Hepatocyte (in vitro differentiated cells): Measurements from ENCODE around the gene PDCL2. TPM values are rescaled to one million over a fixed set of nuclear protein-coding genes. Genes with fewer than 3 reads are reported as not detected.
"Not testable (repeated sequence)": the region's sequence is repeated elsewhere in the genome, so short reads cannot be mapped to it uniquely, and the experiment has no call there.

Experiments
- DNase-seq: peaks from one replicate; pipeline ENCODE4 v3.0.0-alpha.2; 2016; ENCODE audit warnings: low spot score
- H2AFZ ChIP-seq: fragments of 200-600 bp; sonication (generic); 2 replicates; pipeline ENCODE4 v1.6.0; 2016; ENCODE audit warnings: antibody characterized with exemption, mild to moderate bottlenecking
- H3K27ac ChIP-seq: fragments of 200-600 bp; sonication (generic); 2 replicates; pipeline ENCODE4 v1.5.1; 2016; ENCODE audit warnings: mild to moderate bottlenecking
- H3K27me3 ChIP-seq: fragments of 200-600 bp; sonication (generic); 2 replicates; pipeline ENCODE4 v1.6.1; 2016
- H3K36me3 ChIP-seq: fragments of 200-600 bp; sonication (generic); replicated peaks from 2 replicates; pipeline ENCODE4 v1.5.1; 2016; ENCODE audit warnings: low read depth; ENCODE audit not compliant: insufficient read depth
- H3K4me1 ChIP-seq: fragments of 200-600 bp; sonication (generic); 2 replicates; pipeline ENCODE4 v1.5.1; 2016; ENCODE audit warnings: mild to moderate bottlenecking, moderate library complexity; ENCODE audit not compliant: insufficient read depth
- H3K4me2 ChIP-seq: fragments of 200-600 bp; sonication (generic); 2 replicates; pipeline ENCODE4 v1.6.0; 2016
- H3K4me3 ChIP-seq: fragments of 200-600 bp; sonication (generic); 2 replicates; pipeline ENCODE4 v1.5.1; 2016; ENCODE audit warnings: mild to moderate bottlenecking
- H3K79me2 ChIP-seq: fragments of 200-600 bp; sonication (generic); 2 replicates; pipeline ENCODE4 v1.6.0; 2017; ENCODE audit warnings: mild to moderate bottlenecking
- H3K9me2 ChIP-seq: fragments of 200-600 bp; sonication (generic); replicated peaks from 2 replicates; pipeline ENCODE4 v1.6.0; 2017; ENCODE audit warnings: mild to moderate bottlenecking; ENCODE audit not compliant: insufficient read depth
- H3K9me3 ChIP-seq: fragments of 200-600 bp; sonication (generic); 2 replicates; pipeline ENCODE4 v1.5.1; 2016; ENCODE audit warnings: low read depth, mild to moderate bottlenecking
- H4K20me1 ChIP-seq: fragments of 200-600 bp; sonication (generic); 2 replicates; pipeline ENCODE4 v1.6.0; 2016; ENCODE audit warnings: mild to moderate bottlenecking; ENCODE audit not compliant: insufficient read depth, poor library complexity, severe bottlenecking
- CTCF ChIP-seq: fragments of 200-600 bp; sonication (generic); IDR thresholded peaks from 2 replicates; pipeline ENCODE4 v1.5.1; 2016; ENCODE audit warnings: antibody characterized with exemption, mild to moderate bottlenecking; ENCODE audit not compliant: poor library complexity
- EZH2 ChIP-seq: fragments of 200-600 bp; sonication (generic); IDR thresholded peaks from 2 replicates; pipeline ENCODE4 v1.6.1; 2016; ENCODE audit warnings: antibody characterized with exemption, mild to moderate bottlenecking, borderline replicate concordance
- EZH2phosphoT487 ChIP-seq: fragments of 200-600 bp; sonication (generic); IDR thresholded peaks from one replicate; pipeline ENCODE4 v1.6.1; 2018; ENCODE audit warnings: antibody characterized with exemption, mild to moderate bottlenecking, low read depth, moderate library complexity; ENCODE audit not compliant: unreplicated experiment, severe bottlenecking
- WGBS: methylation state at CpG from one replicate; pipeline ENCODE4 v1.1.6; 2016; ENCODE audit warnings: low lambda C conversion rate; ENCODE audit errors: missing lambda C conversion rate; 5-methylcytosine and 5-hydroxymethylcytosine counted together
- polyA plus RNA-seq: library from polyadenylated mRNA; unstranded; fragments of >200 nt; fragmentation: Nextera tagmentation; extraction: Ambion mirVana; gene quantifications from 2 replicates; pipeline ENCODE4 v1.2.1, GENCODE V29; 2016
- total RNA-seq: library from RNA; depleted of rRNA; stranded (reverse); fragments of >200 nt; gene quantifications from 2 replicates; pipeline ENCODE4 v1.2.3, GENCODE V29; 2014

Gene PDCL2
- total and polyA plus RNA-seq, 2 experiments from 2014 or later: not detected

- Histone ChIP-seq H3K36me3 (no peaks in the 10 kb centered on the region), H3K79me2 (no peaks in the 10 kb centered on the region), H2AFZ (no peak overlapping the region), H3K27me3 (peaks cover 48% of the 10 kb centered on the region), H3K9me3 (no peaks in the 10 kb centered on the region), H3K4me3 (no peak overlapping the region), H3K4me2 (no peak overlapping the region), H3K27ac (no peak overlapping the region), H3K4me1 (peaks cover 17% of the 10 kb centered on the region), H3K9me2 (no peaks in the 10 kb centered on the region), H4K20me1 (no peaks in the 10 kb centered on the region)
- TF ChIP-seq EZH2: no peak
- no peak for TF ChIP-seq EZH2phosphoT487
- TF ChIP-seq CTCF: no peak
- WGBS: 44% methylated on average over 6 of the region's 6 CpGs
- DNase-seq: no peak
These were observed 41.9 kb upstream of the PDCL2 start for GRCh38 chr4:55633903-55634302.

- no peak for DNase-seq
- Histone ChIP-seq H3K4me3 (no peak overlapping the region), H3K9me3 (no peaks in the 10 kb centered on the region), H3K9me2 (no peaks in the 10 kb centered on the region), H3K79me2 (no peaks in the 10 kb centered on the region), H3K36me3 (no peaks in the 10 kb centered on the region), H3K27me3 (no peaks in the 10 kb centered on the region), H3K4me2 (no peak overlapping the region), H3K4me1 (no peaks in the 10 kb centered on the region), H4K20me1 (no peaks in the 10 kb centered on the region), H3K27ac (no peak overlapping the region), H2AFZ (no peak overlapping the region)
- 73% methylated on average over 2 of the region's 2 CpGs for WGBS
- TF ChIP-seq EZH2 (no peak), CTCF (no peak), EZH2phosphoT487 (no peak)
These were observed 33.8 kb upstream of the PDCL2 start for GRCh38 chr4:55625835-55626234.

- not testable (repeated sequence) for H3K36me3 ChIP-seq, H3K4me2 ChIP-seq, H3K79me2 ChIP-seq, DNase-seq, H3K9me2 ChIP-seq, H3K27me3 ChIP-seq, H3K4me3 ChIP-seq, H3K27ac ChIP-seq, H3K9me3 ChIP-seq, H2AFZ ChIP-seq, H4K20me1 ChIP-seq, H3K4me1 ChIP-seq
- WGBS: 75% methylated on average over 1 of the region's 1 CpG
These were observed 32.0 kb upstream of the PDCL2 start for GRCh38 chr4:55624063-55624462.

- Histone ChIP-seq H3K27ac (no peak overlapping the region), H3K9me3 (no peaks in the 10 kb centered on the region), H3K4me1 (no peaks in the 10 kb centered on the region), H3K36me3 (no peaks in the 10 kb centered on the region), H3K79me2 (no peaks in the 10 kb centered on the region), H4K20me1 (no peaks in the 10 kb centered on the region), H3K4me3 (no peak overlapping the region), H3K4me2 (no peak overlapping the region), H3K27me3 (no peaks in the 10 kb centered on the region), H3K9me2 (no peaks in the 10 kb centered on the region), H2AFZ (peak overlapping the region; percentile 31)
- TF ChIP-seq EZH2phosphoT487 (no peak), EZH2 (no peak), CTCF (no peak)
- DNase-seq: no peak
- WGBS: 100% methylated on average over 1 of the region's 1 CpG
These were observed 26.6 kb upstream of the PDCL2 start for GRCh38 chr4:55618546-55619143.
